Right lobe of liver (tissue), 6 donors: ENCODE data around the gene SYNE1. TPM values are rescaled to one million over a fixed set of nuclear protein-coding genes. Genes with fewer than 3 reads are reported as not detected.

Experiments used
- ATAC-seq, 4 donors: fragments of 200-7000 bp; cut with Tn5 transposase; one replicate each; pipeline ENCODE4 v1.9.1; 2020; ENCODE audit warnings: mild to moderate bottlenecking in 4 of 4, moderate library complexity in 4 of 4
- DNase-seq, 3 donors: peaks; one replicate each; pipeline ENCODE4 v3.0.0-alpha.2; 2020
- H3K27ac ChIP-seq, 3 donors: fragments of 200-600 bp; one replicate each; pipeline ENCODE4 v1.8.0; 2022
- H3K27me3 ChIP-seq, 2 donors: fragments of 200-600 bp; one replicate each; pipeline ENCODE4 v1.8.0; 2022
- H3K36me3 ChIP-seq, 4 donors: fragments of 200-600 bp; sonication (generic) in 1 of 4; one replicate each; pipeline versions ENCODE4 v1.5.1 to v1.8.0; 2017 to 2022; ENCODE audit warnings: control low read depth in 1 of 4
- H3K4me1 ChIP-seq, 4 donors: fragments of 200-600 bp; sonication (generic) in 1 of 4; one replicate each; pipeline versions ENCODE4 v1.5.1 to v1.8.0; 2017 to 2022; ENCODE audit warnings: control low read depth in 1 of 4
- H3K4me3 ChIP-seq, 3 donors: fragments of 200-600 bp; one replicate each; pipeline ENCODE4 v1.8.0; 2022
- H3K9me3 ChIP-seq, 4 donors: fragments of 200-600 bp; sonication (generic) in 1 of 4; one replicate each; pipeline versions ENCODE4 v1.5.1 to v1.8.0; 2017 to 2022; ENCODE audit warnings: control low read depth in 1 of 4
- POLR2A ChIP-seq: fragments of 450-650 bp; IDR thresholded peaks from one replicate; pipeline ENCODE4 v1.6.1; 2017; ENCODE audit warnings: antibody characterized with exemption, mild to moderate bottlenecking
- WGBS: methylation state at CpG from one replicate; pipeline ENCODE4 v1.1.6; 2018; ENCODE audit warnings: low coverage, low lambda C conversion rate; ENCODE audit not compliant: insufficient coverage; ENCODE audit errors: missing lambda C conversion rate; 5-methylcytosine and 5-hydroxymethylcytosine counted together
- intact Hi-C, 2 donors: fragments of 100-400 bp; cut with DNase I; formaldehyde crosslinking; loops; one replicate each; pipeline versions ENCODE4 v1.11.2 to v1.14.1; 2022
- total RNA-seq, 6 experiments: library from RNA; depleted of rRNA in 2 of 6; stranded (reverse); fragments of >200 nt in 2 of 6; fragmentation: NEBNext Ultra II Directional in 3 of 6; extraction: Animal tissue kit (Norgen Biotek cat#: 25700) in 3 of 6; gene quantifications; one replicate each; pipeline versions ENCODE4 v1.1.0 to v1.2.4, GENCODE V29; 2016 to 2023
- TF ChIP-seq, protein P1 (sequence below), 4 donors: fragments of 200-600 bp in 3 of 4; fragments of 450-650 bp in 1 of 4; IDR thresholded peaks; one replicate each; pipeline versions ENCODE4 v1.5.1 to v1.8.0; 2016 to 2022; ENCODE audit warnings: antibody characterized with exemption in 4 of 4, mild to moderate bottlenecking in 2 of 4
- donor health status: DM: no; HTN: yes; CAD: no.
- donor health status: DM: no; HTN: no; CAD: no.
- donor health status: DM: no; HTN: no; CAD: no.
- donor health status: DM: no; HTN: yes; CAD: no.
- donor health status: DM: no; HTN: yes; CAD: no.

SYNE1 gene
- total RNA-seq, 6 experiments from 2014 or later, result 22.8 to 43.2 (median 25.0) TPM

- Histone ChIP-seq H3K27ac (no peak overlapping the region), H3K27me3 (no peaks in the 10 kb centered on the region), H3K36me3 (no peaks in the 10 kb centered on the region), H3K9me3 (no peaks in the 10 kb centered on the region), H3K4me1 (no peaks in the 10 kb centered on the region), H3K4me3 (no peak overlapping the region)
- no peak for ATAC-seq
- intact Hi-C loops, result no loop called here
- whole genome bisulfite sequencing, result 49% methylated on average over 7 of the region's 7 CpGs
- no peak for DNase-seq
- no peak for TF ChIP-seq POLR2A
- TF ChIP-seq, protein P1, sequence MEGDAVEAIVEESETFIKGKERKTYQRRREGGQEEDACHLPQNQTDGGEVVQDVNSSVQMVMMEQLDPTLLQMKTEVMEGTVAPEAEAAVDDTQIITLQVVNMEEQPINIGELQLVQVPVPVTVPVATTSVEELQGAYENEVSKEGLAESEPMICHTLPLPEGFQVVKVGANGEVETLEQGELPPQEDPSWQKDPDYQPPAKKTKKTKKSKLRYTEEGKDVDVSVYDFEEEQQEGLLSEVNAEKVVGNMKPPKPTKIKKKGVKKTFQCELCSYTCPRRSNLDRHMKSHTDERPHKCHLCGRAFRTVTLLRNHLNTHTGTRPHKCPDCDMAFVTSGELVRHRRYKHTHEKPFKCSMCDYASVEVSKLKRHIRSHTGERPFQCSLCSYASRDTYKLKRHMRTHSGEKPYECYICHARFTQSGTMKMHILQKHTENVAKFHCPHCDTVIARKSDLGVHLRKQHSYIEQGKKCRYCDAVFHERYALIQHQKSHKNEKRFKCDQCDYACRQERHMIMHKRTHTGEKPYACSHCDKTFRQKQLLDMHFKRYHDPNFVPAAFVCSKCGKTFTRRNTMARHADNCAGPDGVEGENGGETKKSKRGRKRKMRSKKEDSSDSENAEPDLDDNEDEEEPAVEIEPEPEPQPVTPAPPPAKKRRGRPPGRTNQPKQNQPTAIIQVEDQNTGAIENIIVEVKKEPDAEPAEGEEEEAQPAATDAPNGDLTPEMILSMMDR (IDR thresholded peaks at IDR 0.05), result no peak
These were observed 174.0 kb downstream of the SYNE1 start for GRCh38 chr6:152463164-152463563.

- H3K27me3 ChIP-seq, result no peaks in the 10 kb centered on the region
- no peaks in the 10 kb centered on the region for H3K4me1 ChIP-seq
- DNase-seq (no peak), ATAC-seq (no peak)
- TF ChIP-seq, protein P1 (IDR thresholded peaks at IDR 0.05), result no peak
- no peak for TF ChIP-seq POLR2A
- no peak overlapping the region for H3K27ac ChIP-seq
- WGBS, result 47% methylated on average over 6 of the region's 6 CpGs
- no peak overlapping the region for H3K4me3 ChIP-seq
- intact Hi-C loops, result no loop called here
- no peaks in the 10 kb centered on the region for H3K36me3 ChIP-seq
- no peaks in the 10 kb centered on the region for H3K9me3 ChIP-seq
These were observed 174.4 kb downstream of the SYNE1 start for GRCh38 chr6:152462716-152463115.

DNA sequence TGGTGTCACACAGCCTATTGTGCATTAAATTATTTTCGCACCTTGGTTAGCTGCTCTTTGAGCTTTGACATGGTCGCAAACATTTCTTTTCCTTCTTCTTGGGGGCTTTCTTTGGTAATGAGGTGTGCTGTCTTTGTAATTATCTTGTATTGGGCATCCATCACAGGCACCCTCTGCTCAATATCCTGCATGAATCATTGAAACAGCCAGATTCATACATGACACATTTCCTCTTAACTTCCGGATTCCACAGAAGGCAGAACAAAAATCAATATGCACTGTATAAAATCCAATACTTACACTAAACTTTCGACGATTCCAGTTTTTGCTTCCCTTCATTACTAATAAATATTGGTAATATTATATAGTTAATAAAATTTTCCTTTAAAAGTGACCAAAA is 175.6 kb downstream of the SYNE1 start:
- ATAC-seq (no peak), DNase-seq (no peak)
- 55% methylated on average over 5 of the region's 5 CpGs for WGBS
- H3K36me3 ChIP-seq, result no peaks in the 10 kb centered on the region
- no peaks in the 10 kb centered on the region for H3K27me3 ChIP-seq
- intact Hi-C loops, result no loop called here
- H3K4me3 ChIP-seq, result no peak overlapping the region
- no peak for TF ChIP-seq POLR2A
- TF ChIP-seq, protein P1 (IDR thresholded peaks at IDR 0.05), result no peak
- H3K9me3 ChIP-seq, result no peaks in the 10 kb centered on the region
- H3K4me1 ChIP-seq, result no peaks in the 10 kb centered on the region
- H3K27ac ChIP-seq, result no peak overlapping the region

- TF ChIP-seq, protein P1 (IDR thresholded peaks at IDR 0.05), result no peak
- TF ChIP-seq POLR2A, result no peak
- no peak overlapping the region for H3K4me3 ChIP-seq
- DNase-seq (no peak), ATAC-seq (no peak)
- H3K4me1 ChIP-seq, result no peaks in the 10 kb centered on the region
- no peaks in the 10 kb centered on the region for H3K9me3 ChIP-seq
- H3K27me3 ChIP-seq, result no peaks in the 10 kb centered on the region
- no peaks in the 10 kb centered on the region for H3K36me3 ChIP-seq
- no peak overlapping the region for H3K27ac ChIP-seq
- intact Hi-C loops, result no loop called here
- WGBS, result 40% methylated on average over 8 of the region's 8 CpGs
These were observed 178.2 kb downstream of the SYNE1 start for GRCh38 chr6:152458648-152459644.
